GM12864 (cell line): Measurements from ENCODE around the gene VWA8.

Source experiments
- DNase-seq: peaks from one replicate; pipeline ENCODE4 v3.0.0-alpha.2; 2011; ENCODE audit warnings: low read depth
- H3K4me3 ChIP-seq: 2 replicates; pipeline ENCODE4 v1.5.1; 2011; ENCODE audit warnings: mild to moderate bottlenecking, low read depth, low read length, control low read depth
- TF ChIP-seq, protein P1 (sequence below): IDR thresholded peaks from 2 replicates; pipeline ENCODE4 v1.5.1; 2011; ENCODE audit warnings: low read depth, mild to moderate bottlenecking, moderate library complexity, low read length, control low read depth, inconsistent platforms; ENCODE audit errors: missing control alignments

Gene VWA8

DNA sequence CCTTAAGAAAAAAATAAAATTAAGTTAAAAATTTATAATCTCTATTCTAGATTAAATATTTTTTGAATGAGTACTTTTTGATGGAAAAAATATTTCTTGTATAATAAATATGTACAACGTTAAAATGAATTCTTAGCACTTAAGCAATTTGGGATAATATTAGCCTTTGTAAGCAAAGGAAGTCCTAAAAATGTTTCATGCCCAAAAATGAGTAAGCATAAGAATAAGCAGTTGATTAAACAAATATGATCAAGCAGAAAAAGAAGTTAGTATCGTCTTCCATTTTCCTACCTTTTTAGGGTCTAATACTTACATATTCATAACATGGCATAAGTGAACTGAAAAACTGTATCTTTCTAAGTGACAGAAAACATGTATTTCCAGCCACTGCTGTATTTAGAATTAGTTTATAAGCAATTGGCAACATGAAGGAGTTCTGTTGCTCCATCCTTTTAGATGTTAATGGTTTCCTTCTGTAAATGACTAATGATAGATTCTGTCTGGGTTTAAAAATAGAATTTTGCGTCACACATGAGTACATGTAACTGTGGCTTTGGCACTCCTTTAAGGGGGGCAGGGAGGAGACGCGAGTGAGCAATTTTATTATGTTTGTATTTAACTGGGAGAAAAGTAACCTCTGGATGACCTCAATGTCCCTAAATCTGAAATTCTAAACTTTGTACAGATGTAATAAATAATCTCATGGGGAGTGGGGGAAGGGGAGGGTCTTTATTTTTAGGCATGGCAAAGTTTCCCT is 266.2 kb downstream of the VWA8 start:
- TF ChIP-seq, protein P1, sequence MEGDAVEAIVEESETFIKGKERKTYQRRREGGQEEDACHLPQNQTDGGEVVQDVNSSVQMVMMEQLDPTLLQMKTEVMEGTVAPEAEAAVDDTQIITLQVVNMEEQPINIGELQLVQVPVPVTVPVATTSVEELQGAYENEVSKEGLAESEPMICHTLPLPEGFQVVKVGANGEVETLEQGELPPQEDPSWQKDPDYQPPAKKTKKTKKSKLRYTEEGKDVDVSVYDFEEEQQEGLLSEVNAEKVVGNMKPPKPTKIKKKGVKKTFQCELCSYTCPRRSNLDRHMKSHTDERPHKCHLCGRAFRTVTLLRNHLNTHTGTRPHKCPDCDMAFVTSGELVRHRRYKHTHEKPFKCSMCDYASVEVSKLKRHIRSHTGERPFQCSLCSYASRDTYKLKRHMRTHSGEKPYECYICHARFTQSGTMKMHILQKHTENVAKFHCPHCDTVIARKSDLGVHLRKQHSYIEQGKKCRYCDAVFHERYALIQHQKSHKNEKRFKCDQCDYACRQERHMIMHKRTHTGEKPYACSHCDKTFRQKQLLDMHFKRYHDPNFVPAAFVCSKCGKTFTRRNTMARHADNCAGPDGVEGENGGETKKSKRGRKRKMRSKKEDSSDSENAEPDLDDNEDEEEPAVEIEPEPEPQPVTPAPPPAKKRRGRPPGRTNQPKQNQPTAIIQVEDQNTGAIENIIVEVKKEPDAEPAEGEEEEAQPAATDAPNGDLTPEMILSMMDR: no peak
- no peak for DNase-seq
- H3K4me3 ChIP-seq: no peak overlapping the region

DNA sequence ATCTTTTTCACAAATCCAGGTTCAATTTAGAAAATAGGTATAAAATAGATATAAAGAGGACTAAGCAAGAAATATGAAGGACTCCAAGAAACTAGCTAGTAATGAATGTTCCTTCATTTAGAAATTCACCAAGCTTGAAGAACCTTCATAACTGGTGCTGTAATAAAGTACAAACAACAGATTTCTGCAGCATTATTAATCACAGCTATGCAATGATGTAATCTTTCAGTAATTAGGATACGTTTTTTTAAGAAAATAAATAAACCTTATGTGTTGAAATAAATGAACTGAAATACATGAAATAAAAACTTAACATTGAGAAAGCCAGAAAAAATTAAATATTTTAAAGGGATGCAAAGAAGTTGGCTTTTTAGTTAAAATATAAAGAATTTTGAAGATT is 267.5 kb downstream of the VWA8 start:
- no peak for DNase-seq
- TF ChIP-seq, protein P1: no peak
- H3K4me3 ChIP-seq: no peak overlapping the region

DNA sequence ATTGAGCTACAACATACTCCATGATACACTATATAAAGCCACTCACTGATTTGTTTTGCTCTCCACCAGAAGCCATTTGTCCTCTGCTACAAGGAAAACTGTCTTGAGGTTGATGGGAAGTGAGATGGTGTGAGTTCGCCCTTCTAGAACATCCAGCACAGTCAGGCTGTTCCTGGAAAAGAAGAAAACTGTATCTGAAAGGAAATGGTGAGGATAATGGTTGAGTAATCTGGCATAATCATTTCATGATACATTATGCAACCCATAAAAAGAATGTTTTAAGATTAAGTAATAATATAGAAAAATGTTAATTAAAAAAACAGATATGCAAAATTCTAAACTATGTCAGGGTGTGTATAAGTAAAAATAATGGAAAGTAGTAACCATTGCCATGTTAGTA is 269.6 kb downstream of the VWA8 start:
- TF ChIP-seq, protein P1: no peak
- H3K4me3 ChIP-seq: no peak overlapping the region
- no peak for DNase-seq

DNA sequence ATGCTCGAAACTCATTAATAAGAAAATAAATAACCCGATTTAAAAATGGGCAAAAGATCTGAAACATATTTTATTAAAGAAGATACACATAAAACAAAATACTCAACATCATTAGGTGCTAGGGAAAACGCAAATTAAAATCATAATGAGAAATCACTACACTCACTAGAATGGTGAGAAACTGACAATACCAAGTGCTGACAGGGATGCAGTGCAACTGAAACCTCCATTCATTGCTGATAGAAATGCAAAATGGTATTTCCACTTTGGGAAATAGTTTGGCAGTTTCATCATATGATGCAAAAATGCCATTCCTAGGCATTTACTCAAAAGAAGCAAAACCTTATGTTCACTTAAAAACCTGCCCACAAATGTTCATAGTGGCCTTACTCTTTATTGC is 278.1 kb downstream of the VWA8 start:
- H3K4me3 ChIP-seq: no peak overlapping the region
- TF ChIP-seq, protein P1: no peak
- no peak for DNase-seq

DNA sequence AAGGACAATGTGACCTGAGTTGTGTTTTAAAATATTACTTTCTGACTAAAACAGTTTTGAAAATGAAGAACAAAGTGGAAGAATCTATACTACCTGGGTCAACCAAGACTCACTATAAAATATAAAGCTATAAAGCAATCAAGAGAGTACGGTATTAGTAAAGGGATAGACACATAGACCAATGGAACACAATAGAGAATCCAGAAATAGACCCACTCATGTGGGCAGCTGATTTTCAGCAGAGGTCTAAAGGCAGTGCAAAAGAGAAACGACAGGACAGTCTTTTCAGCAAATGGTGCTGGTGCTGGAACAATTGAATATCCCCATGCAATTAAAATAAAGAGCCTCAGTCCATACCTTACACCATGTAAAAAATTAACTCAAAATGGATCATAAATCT is 278.9 kb downstream of the VWA8 start:
- H3K4me3 ChIP-seq: no peak overlapping the region
- DNase-seq: no peak
- TF ChIP-seq, protein P1: no peak

DNA sequence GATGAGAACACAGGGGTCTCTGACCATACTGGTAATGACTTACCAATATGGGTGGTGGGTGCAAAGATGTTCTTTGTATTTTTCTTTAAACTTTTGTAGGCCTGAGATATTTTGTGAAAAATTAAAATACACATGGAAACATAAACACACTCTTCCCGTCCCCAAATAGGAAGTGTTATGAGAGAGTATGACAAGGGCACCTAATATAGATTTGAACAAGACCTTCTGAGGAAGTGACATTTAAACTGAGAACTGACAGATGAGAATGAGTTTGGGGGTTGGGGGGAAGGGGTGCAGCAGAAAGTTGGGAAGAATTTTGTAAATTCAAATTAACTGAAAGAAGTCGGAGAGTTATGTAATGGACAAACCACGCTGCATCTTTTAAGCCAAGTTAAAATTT is 279.3 kb downstream of the VWA8 start:
- TF ChIP-seq, protein P1: no peak
- no peak overlapping the region for H3K4me3 ChIP-seq
- no peak for DNase-seq

DNA sequence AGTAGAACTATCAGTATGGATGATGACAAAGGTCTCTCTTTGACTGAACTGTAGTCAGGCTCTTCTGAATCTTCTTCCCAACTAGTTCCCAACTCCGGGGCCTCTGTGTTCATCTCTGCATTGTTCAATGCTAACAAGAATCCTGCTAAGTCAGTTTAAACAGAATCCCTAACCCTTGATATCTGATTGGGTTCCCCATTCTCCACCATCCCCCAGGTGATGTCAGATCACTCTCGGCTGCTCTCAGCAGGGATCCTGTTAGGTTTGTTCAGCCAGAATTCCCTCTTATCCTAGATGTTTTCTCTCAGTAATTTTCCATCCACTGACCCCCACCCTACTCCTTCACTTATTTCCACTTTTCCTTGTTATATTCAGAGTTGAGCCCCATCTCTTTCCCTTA is 280.0 kb downstream of the VWA8 start:
- no peak overlapping the region for H3K4me3 ChIP-seq
- no peak for DNase-seq
- TF ChIP-seq, protein P1: no peak
